ENCODE measurements around the gene NAP1L5. TPM values are rescaled to one million over a fixed set of nuclear protein-coding genes. Genes with fewer than 3 reads are reported as not detected.

The NAP1L5 gene
- total RNA-seq, 2 experiments from 2014 or later, result 5.4 to 5.8 TPM

DNA sequence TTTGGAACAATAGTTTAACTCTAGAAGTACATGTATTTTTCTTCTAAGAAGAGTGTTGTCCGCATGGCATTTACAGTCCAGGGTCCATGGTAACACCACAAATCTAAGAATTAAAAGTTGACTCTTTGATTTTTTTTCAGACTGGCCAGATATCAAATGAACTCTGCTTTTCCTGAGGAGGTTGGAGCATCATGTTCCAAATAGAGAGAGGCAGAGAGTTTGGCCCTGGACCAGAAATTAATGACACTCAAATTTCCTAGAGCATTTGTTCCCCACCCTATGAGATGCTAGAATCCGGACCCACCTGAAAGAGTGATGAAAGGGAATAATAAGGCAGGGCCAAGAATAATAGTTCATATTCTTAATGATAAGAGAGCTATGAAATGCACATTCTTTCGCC, 47.0 kb upstream of the NAP1L5 start:
- no peak for ATAC-seq
- intact Hi-C loops (cut with micrococcal nuclease), result no loop called here
- ChIA-PET POLR2A (interaction anchor here (0.6 kb wide), 1 partner anchor 419 kb away, joined by 3 read pairs; no protein-coding TSS in a partner anchor), CTCF (interaction anchor here (4.2 kb wide), 1 partner anchor 205 kb away, joined by 12 read pairs; no protein-coding TSS in a partner anchor)
- no peaks in the 10 kb centered on the region for H3K27me3 Mint-ChIP-seq
- no peaks in the 10 kb centered on the region for H3K9me3 Mint-ChIP-seq
- TF ChIP-seq, protein P1, sequence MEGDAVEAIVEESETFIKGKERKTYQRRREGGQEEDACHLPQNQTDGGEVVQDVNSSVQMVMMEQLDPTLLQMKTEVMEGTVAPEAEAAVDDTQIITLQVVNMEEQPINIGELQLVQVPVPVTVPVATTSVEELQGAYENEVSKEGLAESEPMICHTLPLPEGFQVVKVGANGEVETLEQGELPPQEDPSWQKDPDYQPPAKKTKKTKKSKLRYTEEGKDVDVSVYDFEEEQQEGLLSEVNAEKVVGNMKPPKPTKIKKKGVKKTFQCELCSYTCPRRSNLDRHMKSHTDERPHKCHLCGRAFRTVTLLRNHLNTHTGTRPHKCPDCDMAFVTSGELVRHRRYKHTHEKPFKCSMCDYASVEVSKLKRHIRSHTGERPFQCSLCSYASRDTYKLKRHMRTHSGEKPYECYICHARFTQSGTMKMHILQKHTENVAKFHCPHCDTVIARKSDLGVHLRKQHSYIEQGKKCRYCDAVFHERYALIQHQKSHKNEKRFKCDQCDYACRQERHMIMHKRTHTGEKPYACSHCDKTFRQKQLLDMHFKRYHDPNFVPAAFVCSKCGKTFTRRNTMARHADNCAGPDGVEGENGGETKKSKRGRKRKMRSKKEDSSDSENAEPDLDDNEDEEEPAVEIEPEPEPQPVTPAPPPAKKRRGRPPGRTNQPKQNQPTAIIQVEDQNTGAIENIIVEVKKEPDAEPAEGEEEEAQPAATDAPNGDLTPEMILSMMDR (IDR thresholded peaks at IDR 0.05), result no peak
- DNase-seq, result no peak
- H3K4me1 Mint-ChIP-seq (ENCODE audit: low read depth), result no peaks in the 10 kb centered on the region
- H3K27ac Mint-ChIP-seq, result no peak overlapping the region
- no peak overlapping the region for H3K4me3 Mint-ChIP-seq
- no peaks in the 10 kb centered on the region for H3K36me3 Mint-ChIP-seq (ENCODE audit: low read depth)

DNA sequence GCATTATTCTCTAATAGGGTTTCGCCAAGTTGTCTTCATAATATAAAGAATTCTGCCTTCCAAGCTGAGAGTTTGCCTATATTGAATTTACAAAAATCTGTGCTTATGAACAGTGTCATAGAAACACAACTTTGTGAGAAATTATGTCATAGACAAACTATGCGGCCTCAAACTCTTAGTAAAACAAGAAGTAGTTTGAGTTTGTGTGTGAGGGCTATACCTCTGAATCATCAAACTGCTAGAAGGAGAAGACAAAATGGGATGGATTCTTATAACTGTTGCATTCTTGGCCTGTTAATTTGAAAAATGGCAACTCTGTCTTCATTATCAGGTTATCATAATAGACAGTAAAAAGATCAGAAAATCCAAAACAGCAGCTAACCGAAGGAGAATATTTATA, 46.1 kb upstream of the NAP1L5 start:
- intact Hi-C loops (cut with micrococcal nuclease), result no loop called here
- no peaks in the 10 kb centered on the region for H3K27me3 Mint-ChIP-seq
- DNase-seq, result no peak
- H3K4me1 Mint-ChIP-seq (ENCODE audit: low read depth), result peaks cover 3% of the 10 kb centered on the region
- H3K27ac Mint-ChIP-seq, result no peak overlapping the region
- ChIA-PET POLR2A (no interaction called here), CTCF (interaction anchor here (4.2 kb wide), 1 partner anchor 204 kb away, joined by 12 read pairs; no protein-coding TSS in a partner anchor)
- ATAC-seq, result no peak
- H3K4me3 Mint-ChIP-seq, result no peak overlapping the region
- H3K9me3 Mint-ChIP-seq, result no peaks in the 10 kb centered on the region
- TF ChIP-seq, protein P1 (IDR thresholded peaks at IDR 0.05), result no peak
- no peaks in the 10 kb centered on the region for H3K36me3 Mint-ChIP-seq (ENCODE audit: low read depth)

DNA sequence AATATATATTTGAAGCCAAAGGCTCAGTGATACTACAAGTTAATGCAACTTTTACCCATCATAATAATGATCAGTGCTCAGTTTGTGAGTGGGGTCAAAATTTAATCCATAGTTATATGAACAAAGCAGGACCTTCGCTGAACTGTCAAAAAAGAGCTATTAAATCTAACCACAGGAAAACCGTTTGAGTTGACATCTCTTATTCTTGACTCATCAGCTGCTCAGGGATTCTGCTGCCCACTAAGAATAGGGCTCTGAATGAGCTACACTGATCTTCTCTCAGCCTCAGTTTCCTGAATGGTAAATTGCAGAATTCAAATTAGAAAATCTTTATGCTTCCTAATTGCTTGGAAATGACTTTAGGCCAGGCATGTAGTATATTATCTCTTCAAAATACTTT, 44.9 kb upstream of the NAP1L5 start:
- ATAC-seq, result no peak
- DNase-seq, result no peak
- no peaks in the 10 kb centered on the region for H3K27me3 Mint-ChIP-seq
- ChIA-PET POLR2A (no interaction called here), CTCF (no interaction called here)
- no peak overlapping the region for H3K27ac Mint-ChIP-seq
- H3K36me3 Mint-ChIP-seq (ENCODE audit: low read depth), result no peaks in the 10 kb centered on the region
- H3K4me1 Mint-ChIP-seq (ENCODE audit: low read depth), result peaks cover 11% of the 10 kb centered on the region
- intact Hi-C loops (cut with micrococcal nuclease), result no loop called here
- H3K9me3 Mint-ChIP-seq, result no peaks in the 10 kb centered on the region
- TF ChIP-seq, protein P1 (IDR thresholded peaks at IDR 0.05), result no peak
- H3K4me3 Mint-ChIP-seq, result no peak overlapping the region

DNA sequence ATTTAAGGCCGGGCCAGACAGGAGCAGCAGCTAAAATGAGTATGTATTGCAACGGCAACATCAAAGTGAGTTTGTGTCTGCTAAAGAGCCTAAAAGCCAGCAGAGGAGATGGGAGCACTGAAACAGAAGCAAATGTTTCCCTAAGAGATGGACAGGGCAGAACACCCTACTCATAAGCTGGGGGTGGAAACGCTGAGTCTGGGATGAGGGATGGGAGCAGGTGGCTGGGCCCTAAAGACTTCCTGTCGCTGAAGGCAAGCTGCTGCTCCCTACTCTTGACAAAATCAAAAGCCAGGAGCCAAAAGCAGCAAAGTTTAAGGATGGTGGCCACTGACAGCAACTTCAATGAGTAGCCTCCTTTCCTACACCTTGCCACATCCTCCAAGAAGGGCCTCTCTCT, 40.6 kb upstream of the NAP1L5 start:
- Mint-ChIP-seq H3K9me3 (no peaks in the 10 kb centered on the region), H3K27me3 (no peaks in the 10 kb centered on the region), H3K27ac (no peak overlapping the region), H3K4me3 (no peak overlapping the region), H3K36me3 (ENCODE audit: low read depth) (no peaks in the 10 kb centered on the region), H3K4me1 (ENCODE audit: low read depth) (peaks cover 17% of the 10 kb centered on the region)
- DNase-seq (no peak), ATAC-seq (no peak)
- ChIA-PET POLR2A (interaction anchor here (0.6 kb wide), 1 partner anchor 19 kb away, joined by 3 read pairs; no protein-coding TSS in a partner anchor), CTCF (interaction anchor here (0.6 kb wide), 1 partner anchor 199 kb away, joined by 3 read pairs; no protein-coding TSS in a partner anchor)
- TF ChIP-seq, protein P1 (IDR thresholded peaks at IDR 0.05), result no peak
- intact Hi-C loops (cut with micrococcal nuclease), result no loop called here

DNA sequence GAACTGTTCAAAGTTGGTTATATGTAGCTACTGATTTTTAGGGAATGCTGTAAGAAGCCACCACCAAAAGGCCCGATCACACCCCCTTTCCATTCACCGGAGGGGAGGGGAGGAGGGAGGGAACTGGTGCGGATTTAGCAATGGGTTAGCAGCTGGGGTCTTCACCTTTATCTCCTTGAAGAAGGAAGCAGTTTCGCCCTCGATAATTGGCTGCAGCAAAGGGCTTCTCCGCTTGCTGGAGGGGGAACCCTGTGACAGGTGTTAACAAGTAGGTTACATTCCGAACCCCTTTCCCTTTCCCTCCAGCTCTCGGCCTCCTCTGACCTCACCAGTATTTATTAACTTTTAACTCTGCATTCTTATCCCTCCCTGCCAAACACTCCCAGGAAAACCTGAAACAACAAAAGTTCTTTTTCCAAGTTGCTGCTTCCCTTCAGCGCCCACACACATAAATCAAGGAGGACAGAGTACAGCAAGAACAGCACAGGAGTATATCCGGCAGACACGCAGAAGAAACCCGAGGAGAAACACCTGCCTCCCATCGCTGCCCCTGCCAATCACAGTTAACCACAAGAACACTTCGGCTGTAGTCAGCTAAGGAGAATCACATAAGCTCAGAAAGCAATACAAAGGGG, 39.8 kb upstream of the NAP1L5 start:
- peak; percentile 87 for ATAC-seq
- no peaks in the 10 kb centered on the region for H3K36me3 Mint-ChIP-seq (ENCODE audit: low read depth)

More for the DNA sequence above, 39.8 kb upstream of the NAP1L5 start:
- DNase-seq, result peak; percentile 58
- ChIA-PET POLR2A (interaction anchor here (0.6 kb wide), 1 partner anchor 23 kb away, joined by 3 read pairs; no protein-coding TSS in a partner anchor), CTCF (interaction anchor here (0.7 to 1.4 kb wide), 3 partner anchors 8 to 198 kb away, joined by 3 to 4 read pairs (median 3); no protein-coding TSS in a partner anchor)
- intact Hi-C loops (cut with micrococcal nuclease), result no loop called here
- no peaks in the 10 kb centered on the region for H3K9me3 Mint-ChIP-seq
- H3K4me3 Mint-ChIP-seq, result peak overlapping the region; percentile 33
- no peak overlapping the region for H3K27ac Mint-ChIP-seq
- no peaks in the 10 kb centered on the region for H3K27me3 Mint-ChIP-seq
- TF ChIP-seq, protein P1 (IDR thresholded peaks at IDR 0.05), result no peak
- peaks cover 17% of the 10 kb centered on the region for H3K4me1 Mint-ChIP-seq (ENCODE audit: low read depth)

Measured in activated CD8-positive, alpha-beta T cell treated with anti-CD3 and anti-CD28 coated beads for 36 hours (primary cell).